Activated T-cell treated with anti-CD3 and anti-CD28 coated beads for 4 hours (primary cell): ENCODE measurements around the gene GPR179.

Source experiments
- DNase-seq: peaks from one replicate; pipeline ENCODE4 v3.0.0-alpha.2; 2020

GPR179 gene

GRCh38 chr17:38345743-38346142, 2.0 kb upstream of the GPR179 start:
- DNase-seq: no peak

- no peak for DNase-seq
Observed at GRCh38 chr17:38344420-38344745, 627 bp upstream of the GPR179 start.

- DNase-seq: no peak
Observed at GRCh38 chr17:38342886-38343607, 709 bp downstream of the GPR179 start.

GRCh38 chr17:38341035-38341721, 2.6 kb downstream of the GPR179 start:
- DNase-seq: no peak

- no peak for DNase-seq
Observed at GRCh38 chr17:38339891-38340290, 3.9 kb downstream of the GPR179 start.

GRCh38 chr17:38338535-38338934, 5.2 kb downstream of the GPR179 start:
- no peak for DNase-seq

GRCh38 chr17:38338053-38338452, 5.7 kb downstream of the GPR179 start:
- DNase-seq: no peak

- no peak for DNase-seq
Observed at GRCh38 chr17:38336838-38337237, 6.9 kb downstream of the GPR179 start.

- no peak for DNase-seq
Observed at GRCh38 chr17:38334480-38335364, 9.0 kb downstream of the GPR179 start.

- no peak for DNase-seq
Observed at GRCh38 chr17:38333635-38334295, 10.0 kb downstream of the GPR179 start.

- DNase-seq: no peak
Observed at GRCh38 chr17:38332735-38333134, 11.0 kb downstream of the GPR179 start.

- no peak for DNase-seq
Observed at GRCh38 chr17:38330941-38331411, 12.8 kb downstream of the GPR179 start.

GRCh38 chr17:38329808-38330730, 13.7 kb downstream of the GPR179 start:
- no peak for DNase-seq

GRCh38 chr17:38329284-38329683, 14.5 kb downstream of the GPR179 start:
- no peak for DNase-seq

- DNase-seq: no peak
Observed at GRCh38 chr17:38328620-38329019, 15.1 kb downstream of the GPR179 start.

GRCh38 chr17:38327936-38328335, 15.8 kb downstream of the GPR179 start:
- DNase-seq: no peak

- DNase-seq: no peak
Observed at GRCh38 chr17:38326996-38327792, 16.6 kb downstream of the GPR179 start.

- no peak for DNase-seq
Observed at GRCh38 chr17:38325221-38325851, 18.4 kb downstream of the GPR179 start.

GRCh38 chr17:38324772-38325171, 19.0 kb downstream of the GPR179 start:
- DNase-seq: no peak

- DNase-seq: no peak
Observed at GRCh38 chr17:38324141-38324697, 19.5 kb downstream of the GPR179 start.
